ENCODE measurements around the gene TMEM267.
A peak's percentile ranks its signal among the peaks of the same experiment; 100 is the strongest.
"Not testable (repeated sequence)": the region's sequence is repeated elsewhere in the genome, so short reads cannot be mapped to it uniquely, and the experiment has no call there.

TMEM267 gene

DNA sequence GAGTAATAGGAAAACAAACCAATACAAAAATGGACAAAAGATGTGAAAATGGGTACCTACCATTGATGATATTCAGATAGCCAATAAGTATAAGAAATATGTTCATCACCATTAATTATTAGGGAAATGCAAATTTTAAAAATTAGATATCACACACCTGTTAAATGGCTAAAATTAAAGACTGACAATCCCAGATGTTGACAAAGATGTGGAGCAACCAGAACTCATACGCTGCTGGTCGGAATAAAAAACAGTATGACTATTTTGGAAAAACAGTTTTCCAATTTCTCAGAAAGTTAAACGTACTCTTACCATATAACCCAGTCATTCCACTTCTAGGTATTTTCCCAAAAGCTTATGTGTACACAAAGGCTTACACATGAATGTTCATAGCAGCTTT lies 27.1 kb downstream of the TMEM267 start:
- no peak for DNase-seq

- DNase-seq = not testable (repeated sequence)
Measured at GRCh38 chr5:43441575-43441974, 42.1 kb downstream of the TMEM267 start.

DNA sequence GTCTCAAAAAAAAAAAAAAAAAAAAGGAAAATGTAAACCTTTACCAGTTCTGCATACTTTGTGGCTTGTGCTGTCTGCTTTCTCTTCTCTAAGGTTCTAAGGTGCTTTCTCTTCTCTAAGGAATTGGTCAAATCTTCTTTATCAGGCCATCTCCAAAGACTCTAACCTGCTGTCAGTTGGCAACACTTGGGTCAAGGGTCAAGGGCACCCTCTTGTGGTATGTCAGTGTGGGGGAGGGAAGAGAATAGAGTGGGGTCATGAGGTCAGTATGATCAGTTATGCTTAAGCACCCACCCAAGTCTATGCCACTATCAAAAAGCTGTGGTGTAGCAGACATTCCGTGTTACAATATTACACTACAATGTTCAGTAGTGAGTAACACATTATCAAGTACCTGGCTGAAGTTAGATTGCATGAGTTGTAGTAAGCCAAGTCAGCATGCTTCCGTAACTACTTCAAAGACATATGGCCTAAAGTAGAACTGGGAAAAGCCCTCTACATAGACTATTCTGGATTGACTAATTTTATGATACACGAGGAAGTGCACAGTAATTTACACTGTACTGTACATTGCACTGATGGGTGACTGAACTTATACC lies 46.5 kb downstream of the TMEM267 start:
- DNase-seq = no peak

DNA sequence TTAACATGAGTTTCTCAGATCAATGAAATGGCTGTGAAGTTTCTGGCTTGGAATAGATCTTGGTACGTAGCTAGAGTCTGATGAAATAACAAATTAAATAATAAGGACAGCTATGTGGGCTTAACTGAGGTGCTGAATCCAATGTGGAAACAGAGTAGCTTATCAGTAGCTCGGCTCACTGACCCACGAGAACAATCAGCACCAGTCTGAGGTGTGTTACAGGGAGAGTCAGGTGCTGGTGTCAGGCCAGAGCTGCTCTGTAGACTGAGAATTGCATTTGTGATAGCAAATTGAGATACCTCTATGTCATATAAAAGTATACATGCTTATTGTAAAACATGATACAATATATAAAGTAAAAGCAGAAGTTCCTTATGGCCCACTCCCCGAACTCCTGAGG lies 50.3 kb downstream of the TMEM267 start:
- no peak for DNase-seq

DNA sequence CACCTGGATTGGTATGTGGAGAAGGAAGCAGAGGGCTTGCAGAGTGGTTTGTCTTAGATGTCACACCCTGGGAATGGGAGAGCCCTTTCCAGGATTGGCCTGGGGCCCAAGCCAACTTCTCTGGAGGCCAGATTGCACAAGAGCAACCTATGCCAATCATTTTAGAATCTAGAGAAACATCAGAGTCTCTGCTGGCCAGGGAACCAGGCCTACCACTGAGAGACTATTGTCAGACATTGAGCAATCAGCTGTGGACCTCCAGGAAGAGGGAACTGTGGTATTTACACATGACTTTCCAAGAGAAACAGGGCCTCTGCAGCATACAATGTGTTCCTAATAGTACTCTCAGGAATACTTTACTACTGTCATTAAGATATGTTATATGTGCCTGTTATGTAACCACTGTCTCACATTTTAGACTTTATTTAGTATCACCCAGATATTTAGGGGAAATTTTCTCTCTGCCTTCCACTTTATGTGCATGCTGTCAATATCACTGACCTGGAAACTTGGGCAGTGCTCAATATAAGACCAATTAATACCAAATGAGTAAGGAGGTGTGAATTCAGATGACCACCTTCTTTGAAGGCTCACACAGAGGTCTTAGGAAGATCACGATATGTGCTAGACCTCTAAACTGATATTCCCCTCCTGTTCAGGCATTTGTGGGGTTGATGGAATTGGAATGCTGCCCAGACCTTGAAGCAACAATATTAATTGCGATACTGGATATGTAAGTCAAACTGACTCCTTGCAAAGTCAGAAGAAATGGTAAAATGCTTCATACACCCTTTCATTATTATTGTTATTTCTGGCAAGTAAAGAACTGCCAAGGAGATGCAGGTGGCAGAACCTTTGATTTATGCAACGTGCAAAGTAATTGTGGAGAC lies 50.9 kb downstream of the TMEM267 start:
- DNase-seq = peak; percentile 25

DNA sequence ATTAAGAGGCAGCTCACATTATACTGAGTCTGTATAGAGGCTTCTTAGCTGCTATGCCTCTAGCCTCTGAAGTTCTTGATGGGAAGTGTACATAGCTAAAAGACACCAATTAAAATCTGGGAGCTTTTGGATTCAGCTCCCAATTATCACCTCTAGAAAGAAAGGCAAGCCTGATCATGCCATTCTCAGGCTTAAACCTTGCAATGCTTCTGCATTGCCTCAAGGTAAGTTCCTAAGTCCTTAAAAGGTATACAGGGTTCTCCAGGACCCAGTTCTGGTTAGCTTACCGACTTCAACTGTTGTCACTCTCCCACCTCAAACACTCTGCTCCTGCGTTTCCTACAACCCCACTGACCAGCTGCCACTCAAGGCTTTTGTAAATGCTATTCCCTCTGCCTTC lies 54.0 kb downstream of the TMEM267 start:
- DNase-seq = no peak

DNA sequence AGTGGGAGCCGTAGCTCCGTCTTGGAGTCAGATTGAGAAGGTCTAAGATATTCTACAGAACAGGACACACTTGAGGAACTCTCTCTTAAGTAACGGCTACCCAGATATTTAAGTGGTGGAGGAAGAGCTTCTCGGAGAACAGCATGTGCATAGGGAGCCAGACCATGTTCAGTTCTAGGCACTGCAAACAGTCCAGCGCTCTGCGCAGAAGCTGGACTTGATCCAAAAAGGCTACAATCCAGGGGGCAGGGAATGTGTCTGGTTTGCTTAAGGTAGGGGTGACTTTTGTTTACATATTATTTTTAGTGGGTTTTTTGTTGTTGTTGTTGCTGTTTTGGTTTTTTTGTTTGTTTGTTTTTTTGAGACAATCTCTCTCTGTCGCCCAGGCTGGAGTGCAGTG lies 54.6 kb downstream of the TMEM267 start:
- DNase-seq = no peak

DNA sequence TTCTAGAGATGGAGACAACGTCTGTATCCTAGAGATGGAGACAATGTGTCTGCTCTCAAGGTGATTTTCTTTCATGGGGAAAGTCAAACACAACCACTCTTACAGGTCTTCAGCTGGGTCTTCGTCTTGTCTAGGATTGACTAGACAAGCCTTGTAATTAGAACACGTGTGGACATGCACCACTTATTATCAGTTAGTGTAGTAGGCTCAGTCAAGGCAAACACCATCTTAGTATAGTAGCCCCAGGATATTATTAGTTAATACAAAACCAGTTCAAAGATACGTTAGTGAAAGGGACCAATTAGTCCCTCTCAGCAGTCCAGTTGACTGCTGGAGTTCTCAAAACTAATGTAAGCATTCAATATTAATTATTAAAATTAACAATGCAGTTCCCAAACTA lies 56.4 kb downstream of the TMEM267 start:
- DNase-seq = no peak

DNA sequence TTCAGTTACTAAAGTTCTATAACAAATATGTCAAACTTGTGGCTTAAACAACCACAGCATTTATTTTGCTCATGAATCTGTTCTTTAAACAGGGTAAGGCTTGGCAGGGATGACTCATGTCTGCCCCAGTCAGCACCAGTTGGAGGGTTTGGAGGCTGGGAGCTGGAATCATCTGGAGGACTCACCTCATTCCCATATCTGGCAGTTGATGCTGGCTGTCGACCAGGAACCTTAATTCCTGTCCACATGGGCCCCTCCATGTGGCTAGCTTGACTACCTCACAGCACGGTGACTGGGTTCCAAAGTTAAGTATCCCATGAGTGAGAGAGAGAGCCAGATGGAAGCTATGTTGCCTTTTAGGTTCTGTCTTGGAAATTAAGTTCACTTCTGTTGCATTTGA lies 57.7 kb downstream of the TMEM267 start:
- no peak for DNase-seq

DNA sequence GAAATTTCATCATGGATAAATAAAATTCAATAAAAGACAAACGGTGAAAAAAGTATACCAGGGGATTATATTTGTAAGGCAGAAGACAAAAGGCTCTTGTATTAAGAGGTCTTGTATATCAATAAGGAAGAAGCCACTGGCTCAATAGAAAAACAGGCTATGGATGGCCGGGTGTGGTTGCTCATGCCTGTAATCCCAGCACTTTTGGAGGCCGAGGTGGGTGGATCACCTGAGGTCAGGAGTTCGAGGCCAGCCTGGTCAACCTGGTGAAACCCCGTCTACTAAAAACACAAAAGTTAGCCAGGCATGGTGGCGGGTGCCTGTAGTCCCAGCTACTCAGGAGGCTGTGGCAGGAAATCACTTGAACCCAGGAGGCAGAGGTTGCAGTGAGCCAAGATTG lies 60.6 kb downstream of the TMEM267 start:
- DNase-seq = not testable (repeated sequence)

GRCh38 chr5:43422143-43422542 lies 61.5 kb downstream of the TMEM267 start:
- no peak for DNase-seq

DNA sequence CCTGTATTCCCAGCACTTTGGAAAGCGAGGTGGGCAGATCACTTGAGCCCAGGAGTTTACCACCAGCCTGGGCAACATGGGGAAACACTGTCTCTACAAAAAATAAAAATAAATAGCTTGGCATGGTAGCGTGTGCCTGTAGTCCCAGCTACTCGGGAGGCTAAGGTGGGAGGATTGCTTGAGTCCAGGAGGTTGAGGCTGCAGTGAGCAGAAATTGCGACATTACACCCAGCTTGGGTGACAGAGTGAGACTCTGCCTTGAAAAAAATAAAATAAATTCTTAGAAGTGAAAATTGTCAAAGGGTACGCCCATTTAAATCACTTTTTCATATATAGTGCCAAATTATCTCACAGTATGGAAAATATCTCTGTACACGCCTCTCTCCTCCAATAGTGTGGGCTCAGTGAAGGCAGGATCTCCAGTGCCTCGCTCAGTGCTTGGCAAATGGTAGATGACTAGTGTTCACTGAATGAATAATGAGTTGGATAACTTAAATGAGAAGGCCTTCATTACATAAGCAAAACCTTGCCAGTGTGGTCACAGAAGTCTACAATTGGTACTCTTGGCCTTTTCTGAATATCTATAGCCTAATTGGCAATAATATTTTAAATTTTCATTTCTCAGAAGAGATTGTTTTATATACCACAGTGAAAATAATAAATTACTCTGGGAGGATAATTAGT lies 62.1 kb downstream of the TMEM267 start:
- no peak for DNase-seq

DNA sequence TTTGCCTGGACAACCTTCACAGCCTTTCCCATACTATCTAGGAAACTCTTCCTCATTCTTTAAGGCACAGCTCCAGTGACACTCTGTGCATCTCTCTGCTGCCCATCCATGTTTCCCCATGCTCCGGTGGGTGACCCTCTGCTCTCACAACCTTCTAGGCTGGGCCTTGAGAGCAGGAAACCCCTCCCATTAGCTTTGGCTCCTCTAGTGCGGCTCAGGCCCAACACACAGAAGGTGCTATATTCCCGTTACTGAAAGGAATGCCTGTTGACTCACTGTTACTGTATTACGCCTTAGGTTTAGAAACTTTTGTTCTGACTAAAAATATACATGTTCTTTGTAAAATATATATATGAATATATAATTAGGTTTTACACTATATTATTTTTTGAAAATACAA lies 63.4 kb downstream of the TMEM267 start:
- DNase-seq = no peak

DNA sequence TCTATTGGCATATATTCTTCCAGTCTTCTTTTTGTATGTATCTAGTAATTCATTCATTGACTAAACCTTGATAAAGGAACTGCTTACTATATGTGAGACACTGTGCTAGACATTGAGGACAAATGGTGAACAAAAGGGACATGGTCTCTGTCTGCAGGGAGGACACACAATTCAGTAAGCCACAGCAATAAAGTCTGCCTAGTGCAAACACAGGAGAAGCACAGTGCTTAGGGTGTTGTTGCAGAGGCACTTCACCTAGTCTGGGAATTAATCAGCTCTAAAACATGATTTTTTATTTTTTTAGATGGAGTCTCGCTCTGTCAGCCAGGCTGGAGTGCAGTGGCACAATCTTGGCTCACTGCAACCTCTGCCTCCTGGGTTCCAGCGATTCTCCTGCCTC lies 65.1 kb downstream of the TMEM267 start:
- no peak for DNase-seq

DNA sequence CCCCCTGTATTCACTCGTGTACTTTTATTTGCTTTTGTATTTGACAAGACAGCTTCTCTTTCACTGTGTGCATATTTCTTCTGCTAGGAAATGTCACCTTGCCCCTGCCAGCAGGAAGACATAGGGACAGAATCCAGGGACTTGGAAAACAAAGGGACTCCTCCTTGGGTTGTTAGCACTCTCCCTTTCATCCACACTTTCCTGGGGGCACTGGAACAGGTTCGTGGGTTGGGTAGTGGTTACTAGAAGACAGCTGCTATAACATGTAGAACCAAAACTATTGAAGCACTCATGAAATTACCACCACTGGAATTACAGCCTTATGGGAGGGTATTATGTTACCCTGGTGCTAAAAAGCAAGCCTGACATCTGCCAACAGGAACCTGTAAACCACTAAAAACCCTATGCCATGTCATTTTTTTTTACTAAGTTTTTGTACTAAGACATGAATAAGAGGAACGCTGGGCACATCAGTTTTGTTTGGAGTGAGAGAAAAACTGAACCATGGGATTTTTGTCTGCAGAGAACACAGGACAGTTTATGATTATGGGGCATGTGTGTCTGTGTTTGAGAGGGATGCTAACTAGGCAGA lies 66.8 kb downstream of the TMEM267 start:
- DNase-seq = no peak

- DNase-seq = no peak
Measured at GRCh38 chr5:43415935-43416802, 67.5 kb downstream of the TMEM267 start.

GRCh38 chr5:43413966-43414365 lies 69.7 kb downstream of the TMEM267 start:
- DNase-seq = no peak

GRCh38 chr5:43412644-43413043 lies 71.0 kb downstream of the TMEM267 start:
- peak; percentile 46 for DNase-seq

DNA sequence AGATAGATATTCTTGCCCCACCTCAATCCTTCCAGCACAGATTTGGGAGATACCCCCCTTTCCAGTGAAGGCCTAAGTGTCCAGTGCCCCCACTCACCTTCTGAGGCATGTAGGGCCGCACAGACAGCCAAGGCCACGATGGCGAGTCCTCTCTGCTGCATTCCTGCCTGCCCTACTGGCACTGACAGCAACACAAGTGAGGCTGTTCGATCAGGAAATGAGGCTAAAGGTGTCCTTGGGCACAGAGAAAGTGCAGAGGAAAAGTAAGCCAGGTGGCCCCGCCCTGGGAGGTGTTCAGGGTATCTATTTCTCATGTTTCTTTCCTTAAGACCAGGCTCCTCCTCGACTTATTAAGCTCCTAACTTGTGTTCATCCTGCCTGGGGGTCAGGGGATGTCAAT lies 71.5 kb downstream of the TMEM267 start, which contains the start of gene CCL28:
Gene CCL28, minus strand, starts transcription at position 236 of the 400 bp plus-strand sequence. Its CDS starts 75 bp downstream, at position 161.
- DNase-seq = no peak

DNA sequence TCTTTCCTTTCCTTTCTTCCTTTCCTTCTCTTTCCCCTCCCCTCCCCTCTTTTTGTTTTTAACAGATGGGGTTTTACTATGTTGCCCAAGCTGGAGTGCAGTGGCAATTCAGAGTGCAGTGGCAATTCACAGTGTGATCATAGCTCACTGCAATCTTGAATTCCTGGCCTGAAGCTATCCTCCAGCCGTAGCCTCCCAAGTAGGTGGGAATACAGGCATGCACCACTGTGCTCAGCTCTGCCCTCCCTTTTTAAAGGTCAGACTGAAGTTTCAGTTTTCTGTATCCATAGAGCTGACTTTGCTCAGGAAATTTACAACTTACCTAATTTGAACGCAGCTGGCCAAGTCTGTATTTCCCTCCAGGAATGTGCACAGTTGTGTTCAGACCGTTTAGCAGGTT lies 72.2 kb downstream of the TMEM267 start:
- no peak for DNase-seq

DNA sequence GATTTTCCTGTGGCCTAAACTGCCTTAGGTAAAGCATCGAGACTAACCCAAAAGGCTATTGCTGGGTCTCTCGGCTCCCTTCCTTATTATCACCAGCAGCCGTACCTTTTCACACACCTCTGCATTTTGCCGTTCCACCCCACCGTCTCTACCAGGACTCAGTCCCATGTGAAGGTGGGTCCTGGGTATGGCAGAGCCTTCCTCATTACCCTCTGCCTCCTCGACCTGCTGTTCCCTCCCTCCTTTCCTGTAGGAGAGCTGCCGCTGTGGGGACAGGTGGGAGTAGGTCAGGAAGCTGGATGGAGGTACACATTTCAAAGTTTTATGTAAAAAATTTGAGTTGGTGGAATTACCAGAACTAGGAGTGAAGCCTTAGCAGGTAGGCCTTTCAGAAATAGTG lies 73.3 kb downstream of the TMEM267 start:
- no peak for DNase-seq

DNA sequence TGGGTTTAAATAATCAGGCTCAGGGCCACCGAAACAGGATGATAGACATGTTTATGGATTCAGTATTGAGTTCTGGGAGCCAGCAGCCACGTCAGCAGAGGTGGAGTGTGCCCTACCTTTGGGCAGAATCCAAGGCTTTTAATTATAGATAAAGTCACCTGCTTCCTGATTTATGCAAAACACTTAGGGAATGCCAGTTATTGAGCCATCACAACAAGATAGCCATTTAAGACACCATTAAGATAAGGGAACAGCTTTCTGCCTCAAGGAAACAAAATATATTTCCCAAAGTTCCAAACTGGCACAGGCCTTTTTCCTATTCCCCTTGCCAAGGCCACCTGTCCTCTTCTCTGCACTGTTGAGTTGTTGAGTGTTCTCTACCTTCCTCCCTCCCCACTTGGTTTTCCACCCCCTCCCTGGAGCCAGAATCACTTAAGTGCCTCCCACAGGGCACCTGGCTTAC lies 73.8 kb downstream of the TMEM267 start:
- DNase-seq = peak; percentile 53
